ENCODE results near the gene MARF1. TPM values are rescaled to one million over a fixed set of nuclear protein-coding genes. Genes with fewer than 3 reads are reported as not detected.

MARF1 gene
- total RNA-seq, 1 experiment from 2014 or later = 3.3 TPM

GRCh38 chr16:15602285-15603044 is 40.5 kb downstream of the MARF1 start:
- DNase-seq (ENCODE audit: low spot score) = no peak

- no peak for DNase-seq (ENCODE audit: low spot score)
These were observed 41.6 kb downstream of the MARF1 start for GRCh38 chr16:15601212-15601879.

- DNase-seq (ENCODE audit: low spot score) = no peak
These were observed 43.5 kb downstream of the MARF1 start for GRCh38 chr16:15599303-15600070.

- no peak for DNase-seq (ENCODE audit: low spot score)
These were observed 44.2 kb downstream of the MARF1 start for GRCh38 chr16:15598648-15599190.

- no peak for DNase-seq (ENCODE audit: low spot score)
These were observed 44.9 kb downstream of the MARF1 start for GRCh38 chr16:15597822-15598647.

GRCh38 chr16:15597135-15597534 is 45.8 kb downstream of the MARF1 start:
- no peak for DNase-seq (ENCODE audit: low spot score)

GRCh38 chr16:15594711-15595320 is 48.1 kb downstream of the MARF1 start:
- DNase-seq (ENCODE audit: low spot score) = no peak

GRCh38 chr16:15593235-15593634 is 49.7 kb downstream of the MARF1 start:
- DNase-seq (ENCODE audit: low spot score) = no peak

GRCh38 chr16:15592324-15592723 is 50.6 kb downstream of the MARF1 start:
- DNase-seq (ENCODE audit: low spot score) = peak; percentile 33

GRCh38 chr16:15587152-15587825 is 55.7 kb downstream of the MARF1 start:
- DNase-seq (ENCODE audit: low spot score) = no peak

GRCh38 chr16:15586716-15587115 is 56.2 kb downstream of the MARF1 start:
- DNase-seq (ENCODE audit: low spot score) = no peak

- no peak for DNase-seq (ENCODE audit: low spot score)
These were observed 57.0 kb downstream of the MARF1 start for GRCh38 chr16:15585956-15586355.

GRCh38 chr16:15583526-15583925 is 59.4 kb downstream of the MARF1 start:
- DNase-seq (ENCODE audit: low spot score) = no peak

- DNase-seq (ENCODE audit: low spot score) = peak; percentile 19
These were observed 61.7 kb downstream of the MARF1 start for GRCh38 chr16:15581127-15581815.

- no peak for DNase-seq (ENCODE audit: low spot score)
These were observed 64.1 kb downstream of the MARF1 start for GRCh38 chr16:15578824-15579223.

- peak; percentile 98 for DNase-seq (ENCODE audit: low spot score)
These were observed 65.7 kb downstream of the MARF1 start for GRCh38 chr16:15576960-15577958.

- DNase-seq (ENCODE audit: low spot score) = no peak
These were observed 67.5 kb downstream of the MARF1 start for GRCh38 chr16:15575293-15576049.

GRCh38 chr16:15574614-15574948 is 68.4 kb downstream of the MARF1 start:
- DNase-seq (ENCODE audit: low spot score) = no peak

All from HT-29 (cell line).